Stimulated activated CD4-positive, alpha-beta T cell treated with anti-CD3 and anti-CD28 coated beads, Interleukin-1b, Interleukin-23, amount 100 ng/mL, for 1 hour (primary cell): ENCODE results near the gene KRTAP13-1.

ENCODE experiments used
- DNase-seq, 2 donors: peaks; one replicate each; pipeline ENCODE4 v3.0.0-alpha.2; 2020; ENCODE audit warnings: low read depth in 2 of 2

Gene KRTAP13-1

DNA sequence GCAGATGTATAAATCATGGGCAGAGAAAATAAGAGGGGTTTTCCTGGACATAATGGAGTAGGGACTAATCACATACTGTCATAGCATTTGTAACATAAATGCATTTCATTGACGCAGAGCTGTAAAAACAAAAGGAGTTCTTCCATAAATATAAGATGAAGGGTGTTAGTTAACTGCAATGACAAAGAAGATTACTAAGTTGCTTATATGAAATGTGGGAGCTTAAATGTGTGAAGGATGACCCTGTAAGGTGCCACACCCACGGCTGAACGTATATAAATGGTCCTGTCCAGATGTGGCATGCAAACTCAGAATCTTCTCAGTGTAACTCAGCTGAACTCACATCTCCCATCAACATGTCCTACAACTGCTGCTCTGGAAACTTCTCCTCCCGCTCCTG is at the start of gene KRTAP13-1:
TSS of gene KRTAP13-1 (plus strand) at position 301 of the 400 bp plus-strand sequence. CDS start at position 357, 56 bp downstream.
- no peak for DNase-seq

DNA sequence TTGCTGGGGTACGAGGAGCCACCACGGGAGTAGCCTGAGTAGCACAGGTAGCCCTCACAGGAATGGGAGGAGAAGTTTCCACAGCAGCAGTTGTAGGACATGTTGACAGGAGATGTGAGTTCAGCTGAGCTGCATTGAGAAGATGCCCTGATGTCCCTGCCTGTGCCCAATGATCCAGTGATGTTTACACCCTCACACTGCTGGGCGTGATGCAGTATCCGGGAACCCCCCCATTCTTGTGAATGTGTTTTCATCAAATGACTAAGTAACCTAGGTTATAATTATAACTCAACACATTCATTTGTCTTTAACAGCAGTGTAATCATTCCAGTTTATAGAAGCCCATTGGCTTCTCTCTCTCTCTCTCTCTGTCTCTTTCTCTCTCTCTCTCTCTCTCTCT is 47.3 kb upstream of the KRTAP13-1 start, which contains the start of gene KRTAP23-1:
TSS of gene KRTAP23-1 (minus strand) at position 101 of the 400 bp plus-strand sequence. CDS start at position 101, 0 bp downstream.
- DNase-seq, result no peak

GRCh38 chr21:30349572-30349971 is 46.3 kb upstream of the KRTAP13-1 start:
- no peak for DNase-seq

GRCh38 chr21:30351534-30351933 is 44.3 kb upstream of the KRTAP13-1 start:
- DNase-seq, result no peak

DNA sequence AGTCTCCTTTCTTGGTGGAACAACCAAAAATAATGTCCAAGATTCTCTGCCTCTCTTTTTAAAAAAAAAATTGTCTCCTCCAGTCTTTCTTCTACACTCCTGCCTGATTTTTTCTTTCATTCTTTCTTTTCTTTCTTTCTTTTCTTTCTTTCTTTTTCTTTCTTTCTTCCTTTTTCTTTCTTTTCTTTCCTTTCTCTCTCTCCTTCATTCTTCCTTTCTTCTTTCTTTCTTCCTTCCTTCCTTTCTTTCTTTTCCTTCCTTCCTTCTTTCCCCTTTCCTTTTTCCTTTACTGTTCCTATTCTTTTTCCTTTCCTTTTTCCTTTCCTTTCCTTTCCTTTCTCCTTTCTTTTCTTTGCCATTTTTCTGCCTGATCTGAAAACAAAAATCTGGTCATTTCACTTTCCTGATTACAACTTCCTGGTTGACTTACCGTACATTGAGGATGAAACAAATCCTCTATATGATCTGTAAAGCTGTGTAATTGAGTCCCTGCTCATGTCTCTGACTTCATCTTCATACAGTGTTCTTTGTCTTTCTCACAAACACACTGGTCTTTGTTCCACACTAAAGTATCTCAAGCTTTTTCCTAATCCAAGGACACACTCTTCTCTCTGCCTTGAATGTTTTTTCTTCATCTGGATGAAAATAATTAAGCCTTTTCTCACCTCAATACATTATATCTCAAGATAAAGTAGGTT is 41.4 kb upstream of the KRTAP13-1 start:
- no peak for DNase-seq

GRCh38 chr21:30355906-30356305 is 39.9 kb upstream of the KRTAP13-1 start:
- DNase-seq, result no peak

DNA sequence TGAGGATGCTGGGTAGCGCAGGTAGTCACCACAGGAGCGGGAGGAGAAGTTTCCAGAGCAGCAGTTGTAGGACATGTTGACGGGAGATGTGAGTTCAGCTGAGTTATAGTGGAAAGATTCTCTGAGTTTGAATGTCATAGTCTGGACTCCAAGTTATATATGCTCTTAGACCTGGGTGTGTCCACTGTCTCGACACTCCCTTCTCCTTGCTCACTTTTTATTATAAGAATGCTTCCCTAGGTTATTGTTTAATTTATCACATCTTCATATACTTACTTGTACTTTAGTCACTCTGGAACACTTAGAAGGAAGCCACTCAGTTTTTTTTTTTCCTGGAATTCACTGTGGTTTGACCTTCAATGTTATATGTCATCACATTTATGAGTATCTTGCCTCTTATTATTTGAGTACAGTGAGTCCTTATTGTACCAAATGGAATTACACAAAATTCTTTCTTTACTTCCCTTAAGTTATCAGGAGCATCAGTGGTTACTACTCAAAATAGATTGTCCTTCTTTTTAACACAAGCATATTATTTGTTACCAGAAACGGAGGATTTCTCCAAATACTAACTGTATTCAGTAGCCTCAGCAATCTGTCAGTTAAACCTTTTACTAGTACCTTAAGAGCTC is 23.6 kb upstream of the KRTAP13-1 start, which contains the start of gene KRTAP13-2:
TSS of gene KRTAP13-2 (minus strand) at position 133 of the 632 bp plus-strand sequence. CDS start at position 75, 58 bp downstream.
- no peak for DNase-seq

DNA sequence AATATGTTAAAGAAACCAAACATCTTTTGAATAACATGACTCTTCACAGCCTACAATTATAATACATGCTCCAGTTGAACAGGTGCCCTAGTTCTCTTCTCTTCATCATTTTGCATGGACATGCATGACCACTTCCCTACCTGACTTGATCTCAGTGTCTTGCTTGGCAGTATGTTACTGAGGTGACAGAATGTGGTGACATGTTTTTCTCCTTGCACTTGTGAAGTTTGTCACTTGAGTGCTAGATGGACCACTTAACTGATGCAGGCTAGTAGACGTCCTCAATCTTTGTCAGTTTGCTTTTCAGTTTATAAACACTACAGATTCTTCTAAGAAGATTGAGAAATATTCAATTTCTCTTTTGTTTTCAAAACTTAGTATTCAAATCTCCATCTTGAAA is 13.6 kb upstream of the KRTAP13-1 start:
- no peak for DNase-seq

- DNase-seq, result no peak
Observed at GRCh38 chr21:30391492-30392025, 4.3 kb upstream of the KRTAP13-1 start.

- no peak for DNase-seq
Observed at GRCh38 chr21:30408782-30409494, 13.1 kb downstream of the KRTAP13-1 start.

GRCh38 chr21:30415993-30416392 is 20.2 kb downstream of the KRTAP13-1 start:
- no peak for DNase-seq

GRCh38 chr21:30425826-30426225 is 30.0 kb downstream of the KRTAP13-1 start, which contains the start of gene KRTAP13-3:
KRTAP13-3 (minus strand) TSS chr21:30425926; CDS start chr21:30425912, 14 bp downstream.
- DNase-seq, result no peak

GRCh38 chr21:30426731-30427130 is 30.9 kb downstream of the KRTAP13-1 start:
- no peak for DNase-seq

DNA sequence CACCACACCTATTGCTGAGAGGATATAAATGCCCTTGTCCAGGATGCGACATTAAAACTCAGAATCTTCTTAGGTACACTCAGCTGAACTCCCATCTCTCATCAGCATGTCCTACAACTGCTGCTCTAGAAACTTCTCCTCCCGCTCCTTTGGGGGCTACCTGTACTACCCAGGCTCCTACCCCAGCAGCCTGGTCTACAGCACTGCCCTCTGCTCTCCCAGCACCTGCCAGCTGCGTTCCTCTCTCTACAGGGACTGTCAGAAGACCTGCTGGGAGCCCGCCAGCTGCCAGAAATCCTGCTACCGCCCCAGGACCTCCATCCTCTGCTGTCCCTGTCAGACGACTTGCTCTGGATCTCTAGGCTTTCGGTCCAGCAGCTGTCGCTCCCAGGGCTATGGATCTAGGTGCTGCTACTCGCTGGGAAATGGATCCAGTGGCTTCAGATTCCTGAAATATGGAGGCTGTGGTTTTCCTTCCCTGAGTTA is 34.4 kb downstream of the KRTAP13-1 start, which contains the start of gene KRTAP13-4:
TSS of gene KRTAP13-4 (plus strand) at position 51 of the 486 bp plus-strand sequence. CDS start at position 107, 56 bp downstream.
- no peak for DNase-seq

DNA sequence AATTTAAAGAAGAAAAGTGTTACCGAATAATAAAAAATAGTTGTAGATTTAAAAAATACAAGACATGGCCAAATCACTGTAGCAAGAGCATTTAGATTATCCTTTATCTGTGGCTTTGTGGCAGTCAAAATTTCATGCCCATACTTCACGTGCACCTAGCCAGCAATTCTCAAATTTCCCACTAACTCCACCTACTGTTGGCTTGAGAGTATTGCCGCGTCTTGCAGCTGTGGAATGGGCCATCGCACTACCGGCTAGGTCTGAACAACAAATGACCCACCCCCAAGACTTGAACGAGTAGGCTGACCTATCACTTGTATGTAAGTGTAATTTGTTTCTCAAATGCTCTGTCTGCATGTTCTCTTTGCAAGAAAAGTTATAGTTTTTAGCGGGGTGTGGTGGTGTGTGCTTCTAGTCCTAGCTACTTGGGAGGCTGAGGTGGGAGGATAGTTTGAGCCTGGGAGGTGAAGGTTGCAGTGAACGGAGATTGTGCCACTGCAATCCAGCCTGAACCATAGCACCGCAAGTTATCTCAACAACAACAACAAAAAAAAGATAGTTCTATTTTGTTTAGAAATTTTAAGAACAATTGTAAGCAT is 38.3 kb downstream of the KRTAP13-1 start:
- no peak for DNase-seq

GRCh38 chr21:30437010-30437565 is 41.3 kb downstream of the KRTAP13-1 start:
- no peak for DNase-seq

- no peak for DNase-seq
Observed at GRCh38 chr21:30439975-30440374, 44.1 kb downstream of the KRTAP13-1 start, which contains the start of gene KRTAP15-1. KRTAP15-1 (plus strand) TSS chr21:30440275; CDS start chr21:30440328, 53 bp downstream.

DNA sequence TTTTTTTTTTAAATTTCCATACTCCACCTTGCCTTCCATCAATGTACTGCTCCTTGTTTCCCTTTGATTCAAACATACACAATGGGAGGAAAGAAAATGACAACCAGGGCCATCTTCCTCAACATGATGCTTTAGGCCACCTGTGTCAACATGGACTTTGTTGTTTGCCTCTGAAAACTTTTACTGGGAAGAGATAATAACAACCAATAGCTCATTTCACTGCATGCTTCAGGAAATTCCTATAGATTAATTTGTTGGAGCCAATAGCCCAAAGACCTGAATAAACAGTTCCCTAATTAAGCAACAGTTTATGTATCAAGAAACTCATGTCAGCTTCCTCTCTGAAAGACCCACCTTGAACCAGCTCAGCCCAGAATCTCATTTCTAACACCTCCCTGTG is 47.4 kb downstream of the KRTAP13-1 start:
- no peak for DNase-seq

DNA sequence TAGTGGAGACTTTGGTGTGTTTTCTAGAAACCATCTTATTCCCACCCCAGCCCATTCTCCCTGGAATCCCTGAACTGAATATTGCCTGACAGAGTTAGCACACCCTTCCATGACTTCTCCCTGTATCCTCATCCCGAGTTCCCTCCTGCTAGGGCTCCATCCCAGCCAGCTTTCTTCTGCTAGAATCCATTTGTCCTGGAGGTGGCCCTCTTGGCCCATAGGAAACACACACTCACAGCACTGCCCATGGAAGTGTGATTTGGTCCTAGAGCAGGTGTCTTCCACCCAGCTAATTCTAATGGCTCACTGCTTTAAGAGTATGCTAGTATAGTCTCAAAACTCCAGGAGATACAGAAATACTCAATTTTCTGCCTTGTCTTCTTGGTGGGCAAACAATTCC is 48.4 kb downstream of the KRTAP13-1 start:
- no peak for DNase-seq
